Kasumi-1 (cell line): Measurements from ENCODE around the gene CRABP1.

ENCODE experiments used
- DNase-seq, 2 experiments: peaks; one replicate each; lab custom pipeline; 2025; lab: John Stamatoyannopoulos, UW

Gene CRABP1

DNA sequence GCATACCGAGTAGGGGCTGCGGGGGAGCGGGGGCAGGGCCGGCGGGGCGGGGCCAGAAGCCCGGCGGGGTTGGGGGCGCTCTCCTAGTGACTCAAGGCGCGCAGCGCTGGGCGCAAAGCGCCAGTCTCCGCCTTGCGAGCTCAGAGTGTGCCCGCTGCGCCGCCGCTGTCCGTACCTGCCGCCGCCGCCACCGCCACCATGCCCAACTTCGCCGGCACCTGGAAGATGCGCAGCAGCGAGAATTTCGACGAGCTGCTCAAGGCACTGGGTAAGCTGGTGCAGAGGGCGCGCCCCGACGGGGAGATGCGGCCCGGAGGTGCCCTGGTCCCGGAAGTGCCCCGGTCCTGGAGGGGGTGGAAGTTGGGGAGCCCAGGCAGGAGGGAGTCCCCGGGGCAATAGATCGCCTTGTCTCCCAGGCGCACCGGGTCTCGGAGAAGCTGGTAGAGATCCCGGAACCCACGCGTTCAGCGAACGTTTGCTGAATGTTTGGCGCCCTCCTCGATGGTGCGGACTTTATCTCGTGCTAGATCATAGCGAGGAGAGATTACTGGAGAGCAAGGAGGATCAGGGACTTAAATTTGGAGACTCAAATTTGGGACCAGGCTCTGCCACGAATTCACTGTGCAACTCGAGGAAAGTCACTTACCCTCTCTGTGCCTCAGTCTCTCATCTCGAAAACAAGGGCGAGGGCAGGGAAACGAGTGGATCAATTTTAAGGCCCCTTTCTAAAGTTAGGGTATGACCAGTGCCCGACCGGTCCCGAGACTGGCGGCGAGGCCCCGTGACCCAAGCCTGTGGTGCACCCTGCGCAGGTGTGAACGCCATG lies at the start of gene CRABP1:
TSS of gene CRABP1 (plus strand) at position 123 of the 826 bp plus-strand sequence. CDS start at position 199, 76 bp downstream.
- DNase-seq = no peak

DNA sequence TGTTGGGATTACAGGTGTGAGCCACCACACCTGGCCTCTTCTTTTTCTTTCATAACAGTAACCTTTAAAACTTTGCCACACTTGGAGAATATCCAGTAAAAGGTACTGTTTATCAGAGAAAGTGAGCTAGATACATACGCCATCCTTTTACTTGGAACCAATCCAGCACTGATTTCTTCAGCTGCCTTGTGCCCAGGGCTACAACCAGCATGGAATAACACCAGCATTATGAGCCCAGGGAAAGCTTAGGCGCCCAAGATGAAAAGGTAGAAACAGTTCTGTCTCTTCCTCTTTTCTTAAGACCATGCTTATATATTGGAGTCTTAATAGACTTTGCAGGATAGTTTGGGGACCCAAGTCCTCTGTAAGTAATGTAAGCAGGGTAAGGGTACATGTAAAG lies 49.1 kb upstream of the CRABP1 start:
- DNase-seq = no peak

DNA sequence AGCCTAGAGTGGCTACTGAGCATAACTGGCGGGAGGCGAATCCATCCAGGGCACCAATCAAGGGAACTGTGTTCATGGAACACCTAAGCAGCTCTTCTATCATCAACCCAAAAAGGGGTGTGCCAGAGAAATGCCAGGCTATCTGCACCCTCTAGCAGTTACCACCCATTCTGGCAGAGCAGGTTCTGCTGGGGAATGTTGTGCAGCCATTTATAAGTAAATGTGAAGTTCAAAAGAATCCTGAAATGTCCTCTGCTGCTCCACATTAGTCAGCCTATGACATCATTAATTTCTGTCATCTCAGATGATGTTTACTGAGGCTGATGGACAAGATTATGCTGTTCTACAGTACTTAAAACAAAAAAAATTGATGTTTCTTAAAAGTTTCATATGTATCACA lies 48.5 kb upstream of the CRABP1 start:
- no peak for DNase-seq

DNA sequence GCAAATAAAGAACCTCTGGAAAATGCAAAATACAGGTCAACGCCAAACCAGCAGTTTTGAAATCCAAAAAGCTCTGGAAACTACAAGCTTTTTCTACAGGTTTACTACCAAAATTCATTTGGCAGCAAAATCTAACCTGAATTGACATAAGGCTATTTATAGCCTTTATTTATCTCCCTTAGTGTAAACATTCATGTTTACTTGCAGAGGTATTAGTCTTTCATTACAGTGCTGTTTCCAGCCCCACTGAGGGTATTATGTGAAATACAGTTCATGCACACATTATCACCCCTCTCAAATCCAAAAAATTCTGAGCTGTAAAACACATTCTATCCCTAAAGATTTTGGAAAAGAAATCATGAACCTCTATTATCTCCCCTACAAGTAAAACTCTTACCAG lies 47.9 kb upstream of the CRABP1 start:
- DNase-seq = no peak

DNA sequence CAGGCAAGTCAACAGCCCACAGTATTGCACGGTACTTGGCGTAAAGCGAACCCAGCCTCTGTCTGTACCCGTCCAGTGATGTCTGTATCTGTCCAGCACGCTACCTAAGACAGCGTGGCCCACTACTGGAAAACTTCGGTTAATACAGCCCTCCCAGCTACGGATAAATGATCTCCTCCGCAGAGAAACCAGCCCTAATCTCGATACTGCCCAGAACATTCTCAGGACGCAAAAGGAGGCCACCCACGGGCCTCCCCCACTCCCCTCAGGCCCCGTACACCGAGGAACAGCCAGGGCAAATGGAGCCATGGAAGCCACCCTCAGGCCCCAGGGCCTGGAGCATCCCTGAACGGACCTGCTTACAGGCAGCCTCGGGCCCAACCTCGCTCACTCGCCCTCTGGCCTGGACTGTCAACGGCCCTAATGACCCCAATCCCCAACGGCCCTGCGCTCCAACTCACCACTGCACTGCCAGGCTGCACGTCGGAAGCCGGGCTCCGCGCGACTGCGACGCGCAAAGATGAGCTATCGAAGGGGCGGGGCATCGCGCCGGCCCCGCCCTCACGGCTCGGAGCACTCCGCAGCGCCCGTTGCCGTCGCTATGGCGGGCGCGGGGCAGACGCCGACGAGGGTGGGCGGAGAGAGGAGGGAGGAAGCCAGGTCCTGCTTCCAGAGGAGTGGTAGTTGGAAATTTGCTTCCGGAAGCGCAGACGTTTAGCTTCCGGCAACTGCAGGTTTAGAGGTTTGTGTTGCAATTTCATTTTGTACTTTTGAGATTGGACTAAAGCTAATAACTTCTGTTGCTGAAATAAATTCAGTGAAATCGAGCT lies 40.8 kb upstream of the CRABP1 start, which contains the start of gene SKIC8:
TSS of gene SKIC8 (minus strand) at position 509 of the 830 bp plus-strand sequence. CDS start 3,923 bp downstream, outside the sequence.
- peak; percentile 92 to 96 for DNase-seq

DNA sequence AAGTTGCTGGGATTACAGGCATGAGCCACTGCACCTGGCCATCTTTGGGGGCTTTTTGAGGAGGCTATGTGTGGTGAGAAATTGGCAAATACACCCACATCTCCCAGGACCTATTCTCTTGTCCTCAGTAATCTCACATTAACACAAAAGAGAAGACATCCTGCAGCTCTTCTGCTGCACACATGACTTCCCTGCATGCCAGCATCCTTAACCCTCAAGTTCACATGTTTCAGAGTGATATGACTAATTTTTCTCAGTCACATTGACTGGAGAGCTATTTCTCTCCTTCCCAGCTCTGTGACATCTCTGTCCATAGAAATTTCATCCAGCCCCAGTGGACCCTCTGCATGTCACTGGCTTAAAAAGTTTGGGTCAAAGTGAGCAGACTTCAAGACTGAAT lies 38.8 kb upstream of the CRABP1 start:
- no peak for DNase-seq

- no peak for DNase-seq
These were observed 38.3 kb upstream of the CRABP1 start for GRCh38 chr15:78301828-78302227.

- DNase-seq = no peak
These were observed 37.4 kb upstream of the CRABP1 start for GRCh38 chr15:78302579-78303312.

DNA sequence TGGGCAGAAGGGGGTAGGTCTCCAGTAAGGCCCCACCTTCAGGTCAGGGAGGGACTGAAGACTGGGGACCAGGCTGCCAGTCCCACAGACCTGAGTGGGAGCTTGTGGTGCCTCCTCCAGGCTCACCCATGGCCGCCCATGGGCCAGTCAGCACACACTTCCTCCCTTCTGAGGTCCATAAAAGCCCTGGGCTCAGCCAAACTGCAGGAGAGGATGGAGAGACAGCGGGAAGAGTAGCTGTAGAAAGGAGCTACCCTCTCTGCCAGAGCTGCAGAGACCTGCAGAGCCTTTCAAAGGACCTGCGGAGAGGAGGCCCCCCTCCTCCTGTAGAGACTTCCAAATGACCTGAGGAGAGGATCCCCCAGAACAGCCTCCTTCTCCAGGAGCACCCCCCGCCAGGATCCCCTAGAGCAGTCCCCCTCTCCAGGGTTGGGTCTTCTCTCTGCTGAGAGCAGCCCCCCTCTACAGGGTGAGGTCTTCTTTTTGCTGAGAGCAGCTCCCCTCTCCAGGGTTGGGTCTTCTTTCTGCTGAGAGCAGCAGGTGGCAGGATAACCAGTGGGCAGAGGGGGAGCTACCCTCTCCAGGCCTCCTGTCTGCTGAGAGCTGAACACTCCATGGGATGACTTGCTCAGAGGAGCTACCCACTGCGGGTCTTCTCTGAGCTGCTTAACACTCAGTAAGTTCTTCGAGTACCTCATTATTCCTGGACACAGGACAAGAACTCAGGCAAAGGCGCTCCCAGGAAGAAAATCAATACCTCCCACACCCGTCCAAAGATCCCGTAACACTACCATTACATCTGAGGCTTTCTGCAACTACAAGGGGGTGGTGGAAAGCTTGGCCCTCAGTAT lies 35.7 kb upstream of the CRABP1 start:
- DNase-seq = no peak

- no peak for DNase-seq
These were observed 33.9 kb upstream of the CRABP1 start for GRCh38 chr15:78306176-78306774.

DNA sequence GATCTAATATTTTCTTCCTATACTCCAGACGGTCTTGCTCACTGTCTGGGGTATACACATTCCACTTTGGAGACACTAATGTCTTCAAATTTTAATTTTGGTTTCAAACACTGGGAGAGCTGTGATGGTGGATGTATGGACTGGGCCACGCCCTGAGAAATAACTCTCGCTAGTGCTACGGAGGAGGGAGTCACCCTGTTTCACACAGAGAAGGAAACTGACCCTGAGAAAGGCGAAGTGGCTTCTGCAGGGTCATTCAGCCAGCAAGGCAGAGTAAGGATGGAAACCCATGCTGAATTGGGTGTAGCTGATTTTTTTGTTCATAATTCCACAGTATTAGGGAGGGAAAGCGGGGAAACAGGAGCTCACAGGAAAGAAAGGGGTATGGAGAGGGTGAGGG lies 32.2 kb upstream of the CRABP1 start:
- no peak for DNase-seq

GRCh38 chr15:78308422-78309032 lies 31.6 kb upstream of the CRABP1 start:
- DNase-seq = peak; percentile 47 to 63

- no peak for DNase-seq
These were observed 28.9 kb upstream of the CRABP1 start for GRCh38 chr15:78311292-78311691.

GRCh38 chr15:78312536-78312935 lies 27.6 kb upstream of the CRABP1 start:
- DNase-seq = no peak

DNA sequence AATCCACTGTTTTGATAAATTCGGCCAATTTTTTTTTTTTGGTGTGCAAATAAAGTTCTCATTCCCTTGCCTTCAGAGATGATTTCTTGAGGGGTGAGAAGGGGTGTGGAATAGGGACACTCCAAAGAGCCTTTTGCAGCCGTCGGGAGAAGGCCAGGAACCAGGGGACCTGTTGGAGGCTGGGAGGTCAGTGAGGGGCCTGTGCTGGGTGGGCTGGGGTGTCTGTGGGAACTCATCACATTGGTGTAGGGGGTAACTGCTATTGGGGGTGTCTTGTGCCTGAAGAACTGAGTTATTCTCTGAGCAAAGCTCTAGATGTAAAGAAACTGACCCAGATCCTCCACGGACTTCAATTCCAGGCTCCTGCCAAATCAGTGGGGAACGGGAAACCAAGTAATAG lies 27.2 kb upstream of the CRABP1 start:
- no peak for DNase-seq

DNA sequence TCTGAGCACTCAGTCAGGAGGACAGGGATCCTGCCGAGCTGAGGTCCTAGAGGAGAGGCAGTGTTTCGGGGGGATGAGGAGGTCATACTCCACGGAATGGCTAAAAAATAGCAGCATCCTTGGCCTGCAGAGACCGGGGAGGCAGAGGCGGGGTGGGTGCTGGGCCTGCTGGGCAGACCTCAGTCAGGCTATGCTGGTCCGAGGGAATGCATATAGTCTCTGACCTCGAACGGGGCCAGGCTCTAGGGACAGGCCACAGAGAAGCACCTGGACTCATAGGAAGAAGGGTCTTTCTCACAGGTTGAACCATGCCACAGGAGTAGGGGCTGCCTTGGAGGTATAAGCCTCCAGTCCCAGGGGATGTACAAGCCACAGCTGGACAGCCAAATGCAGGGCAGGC lies 26.8 kb upstream of the CRABP1 start:
- DNase-seq = no peak

GRCh38 chr15:78314181-78314581 lies 26.0 kb upstream of the CRABP1 start:
- no peak for DNase-seq

DNA sequence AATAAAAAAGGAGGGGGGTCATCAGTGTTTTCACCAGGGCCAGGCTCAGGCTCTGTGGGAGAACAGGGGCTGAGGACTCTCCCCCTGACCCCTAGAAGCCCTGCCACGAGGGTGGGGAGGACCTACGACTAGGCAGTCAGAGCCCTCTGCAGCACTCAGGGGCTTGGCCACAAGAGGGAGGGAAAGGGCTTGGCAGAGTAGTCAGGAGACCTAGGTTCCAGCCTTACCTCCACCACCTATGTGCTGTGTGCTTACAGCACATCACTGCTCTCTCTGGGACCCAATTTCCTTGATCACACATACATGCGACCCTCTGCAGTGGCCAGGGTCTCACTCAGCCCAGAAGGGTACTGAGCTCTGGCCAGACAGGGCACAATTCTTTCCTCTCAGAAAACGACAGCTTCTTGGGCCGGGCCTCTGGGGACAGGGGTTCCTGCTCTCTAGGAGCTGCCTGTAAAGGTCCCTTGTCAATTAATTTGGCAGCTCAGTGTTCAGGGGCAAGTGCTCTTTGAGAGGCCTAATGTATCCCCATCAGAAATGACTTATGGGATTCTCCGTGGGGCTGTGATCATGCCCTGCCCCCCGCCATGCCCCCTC lies 24.4 kb upstream of the CRABP1 start:
- DNase-seq = peak; percentile 7 to 10

GRCh38 chr15:78316283-78317083 lies 23.7 kb upstream of the CRABP1 start:
- DNase-seq = no peak
